Fibroblast of skin of scalp (primary cell): ENCODE results near the gene FAM149B1.

Experiments used
- DNase-seq: peaks from one replicate; pipeline ENCODE4 v3.0.0-alpha.2; 2013

Gene FAM149B1

GRCh38 chr10:73289958-73290357 is 122.0 kb downstream of the FAM149B1 start:
- no peak for DNase-seq

DNA sequence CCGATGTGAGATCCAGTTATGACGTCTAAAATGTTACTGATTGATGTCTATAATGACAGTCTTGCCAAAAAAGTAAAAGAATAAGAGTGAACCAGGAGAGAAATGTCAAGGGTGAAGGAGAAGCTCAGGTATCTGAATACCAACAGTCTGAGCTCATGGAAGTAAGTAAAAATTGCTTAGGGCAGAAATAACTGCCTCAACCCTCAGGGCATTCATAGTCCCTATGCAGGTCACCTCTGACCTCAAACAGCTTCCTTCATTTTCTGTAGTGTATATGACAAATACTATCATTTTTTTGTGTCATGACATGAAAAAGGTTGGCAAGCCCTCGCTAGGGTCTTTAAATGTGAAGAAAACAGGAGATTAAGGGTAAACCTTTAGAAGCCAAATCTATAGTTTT is 125.5 kb downstream of the FAM149B1 start:
- no peak for DNase-seq
